Panc1 (cell line): Measurements from ENCODE around the gene KLHL4. TPM values are rescaled to one million over a fixed set of nuclear protein-coding genes. Genes with fewer than 3 reads are reported as not detected.
"Not testable (repeated sequence)": the region's sequence is repeated elsewhere in the genome, so short reads cannot be mapped to it uniquely, and the experiment has no call there.

Experiments
- ATAC-seq: fragments of 200-7000 bp; cut with Tn5 transposase; 2 replicates; pipeline ENCODE4 v1.9.1; 2020; ENCODE audit warnings: mild to moderate bottlenecking, moderate library complexity
- BruUV-seq: library from RNA; stranded (reverse); fragments of 400-500 nt; replicated peaks from 2 replicates; lab custom pipeline; 2021; lab: Mats Ljungman, UMichigan
- CTCF ChIA-PET: fragments of 300-600 bp; sonication (Branson Sonifier 250); formaldehyde crosslinking; loops from one replicate; lab custom pipeline; 2022; ENCODE audit warnings: antibody characterized with exemption; lab: Charles Lee
- POLR2A ChIA-PET: fragments of 300-600 bp; sonication (Branson Sonifier 250); formaldehyde crosslinking; loops from one replicate; lab custom pipeline; 2022; ENCODE audit warnings: antibody characterized with exemption; lab: Charles Lee
- DNase-seq: peaks from one replicate; pipeline ENCODE4 v3.0.0-alpha.2; 2010; ENCODE audit warnings: low read depth, low spot score
- H3K27ac ChIP-seq: 2 replicates; pipeline ENCODE4 v1.5.1; 2011; ENCODE audit warnings: mild to moderate bottlenecking, low read length, inconsistent platforms
- H3K27me3 ChIP-seq: fragments of 200-500 bp; sonication (Bioruptor generic); 2 replicates; pipeline ENCODE4 v1.6.0; 2014; ENCODE audit warnings: low read length, inconsistent platforms; ENCODE audit not compliant: control insufficient read depth, insufficient read depth
- H3K36me3 ChIP-seq: fragments of 200-500 bp; sonication (Bioruptor generic); 2 replicates; pipeline ENCODE4 v1.5.1; 2014; ENCODE audit warnings: inconsistent platforms, mild to moderate bottlenecking, low read length, moderate library complexity; ENCODE audit not compliant: control insufficient read depth, insufficient read depth
- H3K4me1 ChIP-seq: 2 replicates; pipeline ENCODE4 v1.5.1; 2011; ENCODE audit warnings: inconsistent platforms, mild to moderate bottlenecking, low read length, moderate library complexity; ENCODE audit not compliant: control insufficient read depth, insufficient read depth
- H3K4me3 ChIP-seq, 2 experiments: 2 replicates each; pipeline ENCODE4 v1.5.1; 2011 to 2012; ENCODE audit warnings: low read depth in 2 of 2, low read length in 2 of 2, mild to moderate bottlenecking in 2 of 2, inconsistent platforms in 1 of 2, moderate library complexity in 1 of 2
- H3K9me3 ChIP-seq: fragments of 200-500 bp; sonication (Bioruptor generic); 2 replicates; pipeline ENCODE4 v1.5.1; 2014; ENCODE audit warnings: low read depth, mild to moderate bottlenecking, inconsistent platforms, low read length, moderate library complexity; ENCODE audit not compliant: control insufficient read depth, insufficient read depth
- CTCF ChIP-seq: fragments of 450-650 bp; IDR thresholded peaks from 2 replicates; pipeline ENCODE4 v1.5.1; 2017; ENCODE audit warnings: mild to moderate bottlenecking
- POLR2AphosphoS5 ChIP-seq: IDR thresholded peaks from 2 replicates; pipeline ENCODE4 v1.6.1; 2012; ENCODE audit warnings: mild to moderate bottlenecking, low read depth, low read length, moderate library complexity
- REST ChIP-seq, 2 experiments: IDR thresholded peaks; 2 replicates each; pipeline ENCODE4 v1.6.1; 2011 to 2012; ENCODE audit warnings: low read depth in 2 of 2, control low read depth in 1 of 2, low read length in 1 of 2, mild to moderate bottlenecking in 1 of 2, moderate library complexity in 1 of 2; ENCODE audit not compliant: insufficient read depth in 1 of 2
- SIN3A ChIP-seq: IDR thresholded peaks from 2 replicates; pipeline ENCODE4 v1.6.1; 2012; ENCODE audit warnings: low read depth, mild to moderate bottlenecking, low read length, moderate library complexity, borderline replicate concordance; ENCODE audit not compliant: insufficient read depth
- TCF7L2 ChIP-seq: IDR thresholded peaks from 2 replicates; pipeline ENCODE4 v1.6.1; 2011; ENCODE audit warnings: mild to moderate bottlenecking, low read depth, low read length, inconsistent platforms
- in situ Hi-C: cut with HindIII; loops from 2 replicates; pipeline ENCODE4 v1.10.0; 2016; ENCODE audit warnings: low sequenced_read_pairs, low pct_unique_long_range_greater_than_20kb
- intact Hi-C: fragments of 100-400 bp; cut with micrococcal nuclease; formaldehyde crosslinking; loops from one replicate; pipeline ENCODE4 v1.10.0; 2022; ENCODE audit not compliant: unreplicated experiment
- total RNA-seq: library from RNA; stranded (reverse); gene quantifications from one replicate; pipeline ENCODE4 v1.2.1, GENCODE V29; 2021; ENCODE audit not compliant: unreplicated experiment

The KLHL4 gene
- total RNA-seq, 1 experiment from 2014 or later: 27.6 TPM

GRCh38 chrX:87636533-87636932 lies 118.9 kb downstream of the KLHL4 start:
- TF ChIP-seq TCF7L2 (no peak), POLR2AphosphoS5 (no peak), REST (IDR thresholded peaks at IDR 0.05; ENCODE audit: insufficient read depth in 1 of 2, low read depth in 2 of 2, low read length in 1 of 2) (no peak)
- in situ Hi-C loops (no loop called here), intact Hi-C loops (no loop called here)
- BruUV-seq: no TSS peak
- H3K4me3 ChIP-seq: no peak overlapping the region
- H3K27ac ChIP-seq: no peak overlapping the region
- CTCF ChIA-PET: no interaction called here
- H3K9me3 ChIP-seq: no peaks in the 10 kb centered on the region
- POLR2A ChIA-PET: no interaction called here
- no peaks in the 10 kb centered on the region for H3K4me1 ChIP-seq
- H3K27me3 ChIP-seq: no peaks in the 10 kb centered on the region
- no peak for DNase-seq
- no peak for ATAC-seq
- H3K36me3 ChIP-seq: no peaks in the 10 kb centered on the region; the same call in 1 of the 2 replicates

GRCh38 chrX:87641439-87641838 lies 123.8 kb downstream of the KLHL4 start:
- H3K27me3 ChIP-seq, H3K4me1 ChIP-seq, BruUV-seq, in situ Hi-C loops, H3K27ac ChIP-seq, H3K36me3 ChIP-seq, POLR2A ChIA-PET, CTCF ChIA-PET, H3K4me3 ChIP-seq, DNase-seq, H3K9me3 ChIP-seq, intact Hi-C loops, ATAC-seq: not testable (repeated sequence)

- intact Hi-C loops (loop anchor here (5.0 kb wide), 1 partner anchor 144 kb away; the partner anchor contains the start of gene KLHL4), in situ Hi-C loops (no loop called here)
- ChIA-PET CTCF (no interaction called here), POLR2A (no interaction called here)
- Histone ChIP-seq H3K36me3 (no peaks in the 10 kb centered on the region), H3K9me3 (no peaks in the 10 kb centered on the region), H3K27me3 (no peaks in the 10 kb centered on the region), H3K4me1 (no peaks in the 10 kb centered on the region; the same call in 1 of the 2 replicates), H3K4me3 (no peak overlapping the region), H3K27ac (no peak overlapping the region)
- DNase-seq (no peak), ATAC-seq (no peak)
- TF ChIP-seq REST (IDR thresholded peaks at IDR 0.05; ENCODE audit: insufficient read depth in 1 of 2, low read depth in 2 of 2, low read length in 1 of 2): no peak
- no peak for TF ChIP-seq TCF7L2
- TF ChIP-seq CTCF: no peak
- TF ChIP-seq SIN3A: no peak
- no peak for TF ChIP-seq POLR2AphosphoS5
- BruUV-seq: no TSS peak
Observed at GRCh38 chrX:87661761-87662160, 144.2 kb downstream of the KLHL4 start.
